HG02798 (cell line): ENCODE data around the gene FAM241A.
A peak's percentile ranks its signal among the peaks of the same experiment; 100 is the strongest.
"Not testable (repeated sequence)": the region's sequence is repeated elsewhere in the genome, so short reads cannot be mapped to it uniquely, and the experiment has no call there.

ENCODE experiments used
- ATAC-seq: cut with Tn5 transposase; IDR thresholded peaks from one replicate; pipeline ENCODE4 v1.9.1; 2021; ENCODE audit warnings: mild to moderate bottlenecking; ENCODE audit not compliant: unreplicated experiment, poor library complexity

The FAM241A gene

GRCh38 chr4:112136551-112136950 is 8.7 kb upstream of the FAM241A start:
- ATAC-seq = no peak

GRCh38 chr4:112138538-112138937 is 6.7 kb upstream of the FAM241A start:
- ATAC-seq = no peak

- ATAC-seq = no peak
Measured at GRCh38 chr4:112140536-112140935, 4.7 kb upstream of the FAM241A start.

- ATAC-seq = no peak
Measured at GRCh38 chr4:112141366-112142138, 3.7 kb upstream of the FAM241A start.

- ATAC-seq = no peak
Measured at GRCh38 chr4:112142182-112142581, 3.1 kb upstream of the FAM241A start.

GRCh38 chr4:112143781-112144180 is 1.5 kb upstream of the FAM241A start:
- ATAC-seq = no peak

- ATAC-seq = no peak
Measured at GRCh38 chr4:112144546-112145325, 518 bp upstream of the FAM241A start.

- peak; percentile 63 for ATAC-seq
Measured at GRCh38 chr4:112145790-112146501, 692 bp downstream of the FAM241A start.

GRCh38 chr4:112146502-112146813 is 1.2 kb downstream of the FAM241A start:
- ATAC-seq = no peak

- ATAC-seq = no peak
Measured at GRCh38 chr4:112147697-112148096, 2.4 kb downstream of the FAM241A start.

GRCh38 chr4:112150920-112151319 is 5.7 kb downstream of the FAM241A start:
- ATAC-seq = no peak

- ATAC-seq = no peak
Measured at GRCh38 chr4:112152521-112152920, 7.3 kb downstream of the FAM241A start.

GRCh38 chr4:112153211-112153791 is 8.0 kb downstream of the FAM241A start:
- ATAC-seq = no peak

GRCh38 chr4:112156112-112156511 is 10.9 kb downstream of the FAM241A start:
- no peak for ATAC-seq

- no peak for ATAC-seq
Measured at GRCh38 chr4:112156553-112156952, 11.3 kb downstream of the FAM241A start.

- ATAC-seq = not testable (repeated sequence)
Measured at GRCh38 chr4:112163706-112164105, 18.5 kb downstream of the FAM241A start.

- ATAC-seq = no peak
Measured at GRCh38 chr4:112167794-112168193, 22.5 kb downstream of the FAM241A start.

- ATAC-seq = no peak
Measured at GRCh38 chr4:112168719-112169500, 23.7 kb downstream of the FAM241A start.

GRCh38 chr4:112170451-112170993 is 25.3 kb downstream of the FAM241A start:
- ATAC-seq = no peak
